Panc1 (cell line): ENCODE measurements around the gene XIRP2.

Experiments
- CTCF ChIP-seq: fragments of 450-650 bp; IDR thresholded peaks from 2 replicates; pipeline ENCODE4 v1.5.1; 2017; ENCODE audit warnings: mild to moderate bottlenecking
- POLR2AphosphoS5 ChIP-seq: IDR thresholded peaks from 2 replicates; pipeline ENCODE4 v1.6.1; 2012; ENCODE audit warnings: mild to moderate bottlenecking, low read depth, low read length, moderate library complexity
- REST ChIP-seq, 2 experiments: IDR thresholded peaks; 2 replicates each; pipeline ENCODE4 v1.6.1; 2011 to 2012; ENCODE audit warnings: low read depth in 2 of 2, control low read depth in 1 of 2, low read length in 1 of 2, mild to moderate bottlenecking in 1 of 2, moderate library complexity in 1 of 2; ENCODE audit not compliant: insufficient read depth in 1 of 2

- no peak for TF ChIP-seq CTCF
- TF ChIP-seq REST (IDR thresholded peaks at IDR 0.05; ENCODE audit: insufficient read depth in 1 of 2, low read depth in 2 of 2, low read length in 1 of 2) = no peak
- no peak for TF ChIP-seq POLR2AphosphoS5
Measured at GRCh38 chr2:167190053-167190452, 301.8 kb downstream of the XIRP2 start.
